GM19324 (cell line): ENCODE results near the gene AFAP1.

Experiments used
- ATAC-seq: cut with Tn5 transposase; IDR thresholded peaks from one replicate; pipeline ENCODE4 v1.9.1; 2021; ENCODE audit warnings: mild to moderate bottlenecking, moderate library complexity; ENCODE audit not compliant: unreplicated experiment, low FRiP score

The AFAP1 gene

GRCh38 chr4:7774301-7775294 is 165.1 kb downstream of the AFAP1 start:
- no peak for ATAC-seq

GRCh38 chr4:7773401-7774180 is 166.1 kb downstream of the AFAP1 start:
- ATAC-seq: no peak

- ATAC-seq: no peak
Observed at GRCh38 chr4:7772711-7773385, 166.8 kb downstream of the AFAP1 start.

- no peak for ATAC-seq
Observed at GRCh38 chr4:7771541-7772507, 167.8 kb downstream of the AFAP1 start.

GRCh38 chr4:7771056-7771455 is 168.6 kb downstream of the AFAP1 start:
- no peak for ATAC-seq

- no peak for ATAC-seq
Observed at GRCh38 chr4:7770224-7771050, 169.2 kb downstream of the AFAP1 start.

GRCh38 chr4:7769396-7770223 is 170.1 kb downstream of the AFAP1 start:
- no peak for ATAC-seq

GRCh38 chr4:7768736-7769135 is 170.9 kb downstream of the AFAP1 start:
- ATAC-seq: no peak

- no peak for ATAC-seq
Observed at GRCh38 chr4:7767966-7768365, 171.7 kb downstream of the AFAP1 start.

- ATAC-seq: no peak
Observed at GRCh38 chr4:7767526-7767925, 172.1 kb downstream of the AFAP1 start.

- ATAC-seq: no peak
Observed at GRCh38 chr4:7766661-7767345, 172.9 kb downstream of the AFAP1 start.

- ATAC-seq: no peak
Observed at GRCh38 chr4:7766086-7766485, 173.6 kb downstream of the AFAP1 start.

GRCh38 chr4:7765666-7766065 is 174.0 kb downstream of the AFAP1 start:
- no peak for ATAC-seq

- no peak for ATAC-seq
Observed at GRCh38 chr4:7764466-7764865, 175.2 kb downstream of the AFAP1 start.

- ATAC-seq: no peak
Observed at GRCh38 chr4:7763788-7764187, 175.9 kb downstream of the AFAP1 start.

GRCh38 chr4:7763106-7763505 is 176.6 kb downstream of the AFAP1 start:
- no peak for ATAC-seq

- no peak for ATAC-seq
Observed at GRCh38 chr4:7762376-7763030, 177.2 kb downstream of the AFAP1 start.
